ENCODE data around the gene KSR2.

DNA sequence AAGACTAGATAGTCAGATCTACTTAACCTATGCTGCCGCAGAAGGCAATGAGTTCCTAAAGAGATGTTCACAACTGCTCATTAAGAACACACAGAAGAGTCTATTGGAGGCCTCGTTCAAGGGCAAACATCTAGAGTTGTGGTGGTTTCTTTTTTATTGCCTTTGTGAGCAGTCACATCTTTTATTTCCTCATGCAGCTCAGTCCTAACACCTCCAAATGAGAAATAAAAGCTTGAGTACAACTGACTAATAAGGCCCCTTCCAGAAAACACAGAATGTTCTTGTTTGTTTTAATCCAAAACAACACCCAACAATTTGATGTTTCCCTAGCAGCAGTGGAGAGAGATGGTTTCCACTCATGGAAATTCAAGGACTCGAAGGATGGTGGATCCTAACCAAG, 483.9 kb downstream of the KSR2 start:
- TF ChIP-seq CTCF (IDR thresholded peaks at IDR 0.05) (no peak), POLR2A (IDR thresholded peaks at IDR 0.05) (no peak)
